Psoas muscle (tissue), 8 donors: Measurements from ENCODE around the gene AQP2. TPM values are rescaled to one million over a fixed set of nuclear protein-coding genes. Genes with fewer than 3 reads are reported as not detected.
A peak's percentile ranks its signal among the peaks of the same experiment; 100 is the strongest.

Source experiments
- ATAC-seq, 4 donors: fragments of 200-7000 bp; cut with Tn5 transposase; one replicate each; pipeline ENCODE4 v1.9.1; 2020; ENCODE audit warnings: moderate library complexity in 3 of 4, mild to moderate bottlenecking in 2 of 4
- DNase-seq, 2 donors: peaks; one replicate each; pipeline ENCODE4 v3.0.0-alpha.2; 2020
- H3K27ac ChIP-seq: fragments of 200-600 bp; one replicate; pipeline ENCODE4 v1.8.0; 2022
- H3K27me3 ChIP-seq, 3 donors: fragments of 200-600 bp in 1 of 3; one replicate each; pipeline versions ENCODE4 v1.6.1 to v1.8.0; 2013 to 2022; ENCODE audit warnings: low read length in 2 of 3, mild to moderate bottlenecking in 2 of 3, moderate library complexity in 1 of 3; ENCODE audit not compliant: insufficient read depth in 3 of 3
- H3K36me3 ChIP-seq, 2 donors: fragments of 200-600 bp in 1 of 2; one replicate each; pipeline versions ENCODE4 v1.6.1 to v1.8.0; 2013 to 2022; ENCODE audit warnings: low read depth in 1 of 2, mild to moderate bottlenecking in 1 of 2, moderate library complexity in 1 of 2; ENCODE audit not compliant: insufficient read depth in 1 of 2
- H3K4me1 ChIP-seq: fragments of 200-600 bp; one replicate; pipeline ENCODE4 v1.8.0; 2022
- H3K4me3 ChIP-seq: fragments of 200-600 bp; one replicate; pipeline ENCODE4 v1.8.0; 2022; ENCODE audit warnings: mild to moderate bottlenecking
- H3K9me3 ChIP-seq: fragments of 200-600 bp; one replicate; pipeline ENCODE4 v1.8.0; 2022
- CTCF ChIP-seq: fragments of 200-600 bp; IDR thresholded peaks from one replicate; pipeline ENCODE4 v1.8.0; 2022; ENCODE audit warnings: antibody characterized with exemption
- WGBS, 3 donors: extraction: QIAGEN DNeasy Blood & Tissue Kit; methylation state at CpG; one replicate each; pipeline versions ENCODE4 v1.1.6 to v1.1.7; 2013; 5-methylcytosine and 5-hydroxymethylcytosine counted together
- intact Hi-C, 2 donors: fragments of 100-400 bp; cut with DNase I; formaldehyde crosslinking; loops; one replicate each; pipeline versions ENCODE4 v1.11.0 to v1.14.2; 2022
- polyA plus RNA-seq, 3 donors: library from polyadenylated mRNA; stranded (reverse); fragments of 200-250 nt; gene quantifications; one replicate each; pipeline ENCODE4 v1.2.3, GENCODE V29; 2013
- total RNA-seq, 4 donors: library from RNA; stranded (reverse); fragmentation: NEBNext Ultra II Directional in 2 of 4; extraction: Animal tissue kit (Norgen Biotek cat#: 25700) in 2 of 4; gene quantifications; one replicate each; pipeline versions ENCODE4 v1.2.1 to v1.2.4, GENCODE V29; 2021 to 2023
- donor health status: healthy with polysubstance abuse.
- donor health status: DM: no; HTN: no; CAD: no; lungs with moderate emphysema.
- donor health status: Bipolar disorder and iron deficiency.
- donor health status: healthy.
- donor health status: DM: yes; HTN: yes; CAD: no.
- donor health status: DM: no; HTN: no; CAD: no.
- donor health status: DM: no; HTN: no; CAD: no.
- donor health status: DM: yes; HTN: yes; CAD: no.

Gene AQP2
- total and polyA plus RNA-seq, 7 donors: not detected

- H3K9me3 ChIP-seq: no peaks in the 10 kb centered on the region
- peak within 1 kb of the TSS; percentile 51 for H3K4me3 ChIP-seq
- no peak for DNase-seq
- intact Hi-C loops: loop anchor here in 1 of 2 donors (10.0 kb wide), 1 partner anchor 203 kb away; the partner anchor contains the start of gene CERS5
- no peak for ATAC-seq
- peaks cover 0 to 60% (median 26%) of the 10 kb centered on the region in 3 donors for H3K27me3 ChIP-seq
- 2 to 3% (median 3%) methylated on average over 53 to 111 of the region's 111 CpGs for WGBS, 3 donors
- H3K4me1 ChIP-seq: no peaks in the 10 kb centered on the region
- no peak within 1 kb of the TSS for H3K27ac ChIP-seq
- no peak for TF ChIP-seq CTCF
- H3K36me3 ChIP-seq: no peaks in the 10 kb centered on the region
Measured at GRCh38 chr12:49961111-49961922, 10.8 kb downstream of the AQP2 start, which contains the start of gene AQP5. AQP5 (plus strand) TSS chr12:49961872; CDS start chr12:49962018, 146 bp downstream.

- Histone ChIP-seq H3K27me3 (peaks cover 0 to 64% (median 23%) of the 10 kb centered on the region in 3 donors), H3K27ac (no peak overlapping the region), H3K4me3 (no peak overlapping the region), H3K9me3 (no peaks in the 10 kb centered on the region), H3K4me1 (no peaks in the 10 kb centered on the region), H3K36me3 (no peaks in the 10 kb centered on the region)
- WGBS, 3 donors: 72 to 88% (median 79%) methylated on average over 28 to 37 of the region's 37 CpGs
- intact Hi-C loops: loop anchor here in 1 of 2 donors (10.0 kb wide), 1 partner anchor 203 kb away; the partner anchor contains the start of gene CERS5
- no peak for TF ChIP-seq CTCF
- no peak for DNase-seq
- ATAC-seq: no peak
Measured at GRCh38 chr12:49961993-49962764, 11.6 kb downstream of the AQP2 start.

GRCh38 chr12:49962861-49963765 is 12.6 kb downstream of the AQP2 start:
- no peak overlapping the region for H3K27ac ChIP-seq
- DNase-seq (peak in 1 of 2 donors; percentile 56), ATAC-seq (peak in 2 of 4 donors; percentile 27 to 34)
- H3K4me1 ChIP-seq: peaks cover 4% of the 10 kb centered on the region
- no peak for TF ChIP-seq CTCF
- intact Hi-C loops: loop anchor here in 1 of 2 donors (10.0 kb wide), 1 partner anchor 202 kb away; the partner anchor contains the start of gene CERS5
- peaks cover 0 to 63% (median 23%) of the 10 kb centered on the region in 3 donors for H3K27me3 ChIP-seq
- H3K4me3 ChIP-seq: no peak overlapping the region
- 64 to 76% (median 66%) methylated on average over 21 of the region's 21 CpGs for WGBS, 3 donors
- no peaks in the 10 kb centered on the region for H3K9me3 ChIP-seq
- no peaks in the 10 kb centered on the region for H3K36me3 ChIP-seq
